Transverse colon (tissue), 4 donors: Measurements from ENCODE around the gene APLP1.

Experiments used
- POLR2A ChIP-seq: fragments of 450-650 bp; IDR thresholded peaks from one replicate; pipeline ENCODE4 v1.6.1; 2016; ENCODE audit warnings: antibody characterized with exemption, mild to moderate bottlenecking, moderate library complexity
- POLR2AphosphoS5 ChIP-seq, 3 donors: sonication (generic); formaldehyde crosslinking; IDR thresholded peaks; one replicate each; pipeline ENCODE4 v1.6.1; 2016; ENCODE audit warnings: antibody characterized with exemption in 3 of 3
- TF ChIP-seq, protein P1 (sequence below), 5 experiments: fragments of 200-600 bp in 3 of 5; fragments of 450-650 bp in 2 of 5; sonication (generic) in 3 of 5; IDR thresholded peaks; 1 replicate in 2 of 5; 2 replicates in 3 of 5; pipeline ENCODE4 v1.5.1; 2016 to 2017; ENCODE audit warnings: antibody characterized with exemption in 5 of 5, inconsistent platforms in 3 of 5, mild to moderate bottlenecking in 2 of 5, moderate library complexity in 1 of 5

DNA sequence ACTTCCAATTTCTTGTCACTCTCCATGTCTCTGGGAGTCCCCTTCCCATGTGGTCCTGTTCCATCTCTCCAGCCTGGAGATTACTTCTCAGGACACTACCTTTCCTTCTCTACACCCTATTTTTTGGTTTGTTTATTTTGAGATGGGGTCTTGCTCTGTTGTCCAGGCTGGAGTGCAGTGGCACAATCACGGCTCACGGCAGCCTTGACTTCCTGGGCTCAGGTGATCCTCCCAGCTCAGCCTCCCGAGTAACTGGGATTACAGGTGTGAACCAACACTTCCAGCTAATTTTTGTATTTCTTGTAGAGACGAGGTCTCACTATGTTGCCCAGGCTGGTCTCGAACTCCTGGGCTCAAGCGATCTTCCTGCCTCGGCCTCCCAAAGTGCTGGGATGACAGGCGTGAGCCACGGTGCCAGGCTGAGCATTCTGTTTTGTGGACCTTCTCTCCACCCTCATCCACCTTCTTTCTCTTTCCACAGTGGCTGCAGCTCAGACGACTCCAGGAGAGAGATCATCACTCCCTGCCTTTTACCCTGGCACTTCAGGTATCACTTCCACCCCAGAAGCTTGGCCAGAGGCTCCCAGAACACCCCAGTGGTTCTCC, 34.6 kb downstream of the APLP1 start:
- TF ChIP-seq POLR2A = no peak
- no peak for TF ChIP-seq POLR2AphosphoS5 (IDR thresholded peaks at IDR 0.05)
- TF ChIP-seq, protein P1, sequence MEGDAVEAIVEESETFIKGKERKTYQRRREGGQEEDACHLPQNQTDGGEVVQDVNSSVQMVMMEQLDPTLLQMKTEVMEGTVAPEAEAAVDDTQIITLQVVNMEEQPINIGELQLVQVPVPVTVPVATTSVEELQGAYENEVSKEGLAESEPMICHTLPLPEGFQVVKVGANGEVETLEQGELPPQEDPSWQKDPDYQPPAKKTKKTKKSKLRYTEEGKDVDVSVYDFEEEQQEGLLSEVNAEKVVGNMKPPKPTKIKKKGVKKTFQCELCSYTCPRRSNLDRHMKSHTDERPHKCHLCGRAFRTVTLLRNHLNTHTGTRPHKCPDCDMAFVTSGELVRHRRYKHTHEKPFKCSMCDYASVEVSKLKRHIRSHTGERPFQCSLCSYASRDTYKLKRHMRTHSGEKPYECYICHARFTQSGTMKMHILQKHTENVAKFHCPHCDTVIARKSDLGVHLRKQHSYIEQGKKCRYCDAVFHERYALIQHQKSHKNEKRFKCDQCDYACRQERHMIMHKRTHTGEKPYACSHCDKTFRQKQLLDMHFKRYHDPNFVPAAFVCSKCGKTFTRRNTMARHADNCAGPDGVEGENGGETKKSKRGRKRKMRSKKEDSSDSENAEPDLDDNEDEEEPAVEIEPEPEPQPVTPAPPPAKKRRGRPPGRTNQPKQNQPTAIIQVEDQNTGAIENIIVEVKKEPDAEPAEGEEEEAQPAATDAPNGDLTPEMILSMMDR (IDR thresholded peaks at IDR 0.05) = no peak
